Right lobe of liver (tissue), 6 donors: ENCODE measurements around the gene NAP1L1. TPM values are rescaled to one million over a fixed set of nuclear protein-coding genes. Genes with fewer than 3 reads are reported as not detected.

Experiments
- ATAC-seq, 4 donors: fragments of 200-7000 bp; cut with Tn5 transposase; one replicate each; pipeline ENCODE4 v1.9.1; 2020; ENCODE audit warnings: mild to moderate bottlenecking in 4 of 4, moderate library complexity in 4 of 4
- DNase-seq, 3 donors: peaks; one replicate each; pipeline ENCODE4 v3.0.0-alpha.2; 2020
- H3K27ac ChIP-seq, 3 donors: fragments of 200-600 bp; one replicate each; pipeline ENCODE4 v1.8.0; 2022
- H3K27me3 ChIP-seq, 2 donors: fragments of 200-600 bp; one replicate each; pipeline ENCODE4 v1.8.0; 2022
- H3K36me3 ChIP-seq, 4 donors: fragments of 200-600 bp; sonication (generic) in 1 of 4; one replicate each; pipeline versions ENCODE4 v1.5.1 to v1.8.0; 2017 to 2022; ENCODE audit warnings: control low read depth in 1 of 4
- H3K4me1 ChIP-seq, 4 donors: fragments of 200-600 bp; sonication (generic) in 1 of 4; one replicate each; pipeline versions ENCODE4 v1.5.1 to v1.8.0; 2017 to 2022; ENCODE audit warnings: control low read depth in 1 of 4
- H3K4me3 ChIP-seq, 3 donors: fragments of 200-600 bp; one replicate each; pipeline ENCODE4 v1.8.0; 2022
- H3K9me3 ChIP-seq, 4 donors: fragments of 200-600 bp; sonication (generic) in 1 of 4; one replicate each; pipeline versions ENCODE4 v1.5.1 to v1.8.0; 2017 to 2022; ENCODE audit warnings: control low read depth in 1 of 4
- CTCF ChIP-seq, 4 donors: fragments of 200-600 bp in 3 of 4; fragments of 450-650 bp in 1 of 4; IDR thresholded peaks; one replicate each; pipeline versions ENCODE4 v1.5.1 to v1.8.0; 2016 to 2022; ENCODE audit warnings: antibody characterized with exemption in 4 of 4, mild to moderate bottlenecking in 2 of 4
- POLR2A ChIP-seq: fragments of 450-650 bp; IDR thresholded peaks from one replicate; pipeline ENCODE4 v1.6.1; 2017; ENCODE audit warnings: antibody characterized with exemption, mild to moderate bottlenecking
- WGBS: methylation state at CpG from one replicate; pipeline ENCODE4 v1.1.6; 2018; ENCODE audit warnings: low coverage, low lambda C conversion rate; ENCODE audit not compliant: insufficient coverage; ENCODE audit errors: missing lambda C conversion rate; 5-methylcytosine and 5-hydroxymethylcytosine counted together
- intact Hi-C, 2 donors: fragments of 100-400 bp; cut with DNase I; formaldehyde crosslinking; loops; one replicate each; pipeline versions ENCODE4 v1.11.2 to v1.14.1; 2022
- total RNA-seq, 6 experiments: library from RNA; depleted of rRNA in 2 of 6; stranded (reverse); fragments of >200 nt in 2 of 6; fragmentation: NEBNext Ultra II Directional in 3 of 6; extraction: Animal tissue kit (Norgen Biotek cat#: 25700) in 3 of 6; gene quantifications; one replicate each; pipeline versions ENCODE4 v1.1.0 to v1.2.4, GENCODE V29; 2016 to 2023
- donor health status: DM: no; HTN: yes; CAD: no.
- donor health status: DM: no; HTN: no; CAD: no.
- donor health status: DM: no; HTN: no; CAD: no.
- donor health status: DM: no; HTN: yes; CAD: no.
- donor health status: DM: no; HTN: yes; CAD: no.

Gene NAP1L1
- total RNA-seq, 6 experiments from 2014 or later: 61.9 to 99.1 (median 81.5) TPM

GRCh38 chr12:76111209-76111749 lies 26.8 kb upstream of the NAP1L1 start:
- 15% methylated on average over 1 of the region's 1 CpG for WGBS
- Histone ChIP-seq H3K9me3 (no peaks in the 10 kb centered on the region), H3K27me3 (no peaks in the 10 kb centered on the region), H3K27ac (no peak overlapping the region), H3K36me3 (no peaks in the 10 kb centered on the region), H3K4me1 (no peaks in the 10 kb centered on the region), H3K4me3 (no peak overlapping the region)
- TF ChIP-seq CTCF (IDR thresholded peaks at IDR 0.05): no peak
- no peak for TF ChIP-seq POLR2A
- intact Hi-C loops: no loop called here
- DNase-seq: no peak
- ATAC-seq: no peak

- H3K4me3 ChIP-seq: no peak overlapping the region
- ATAC-seq (no peak), DNase-seq (no peak)
- H3K27me3 ChIP-seq: no peaks in the 10 kb centered on the region
- H3K36me3 ChIP-seq: no peaks in the 10 kb centered on the region
- no peaks in the 10 kb centered on the region for H3K9me3 ChIP-seq
- TF ChIP-seq CTCF (IDR thresholded peaks at IDR 0.05): no peak
- no peak for TF ChIP-seq POLR2A
- H3K4me1 ChIP-seq: no peaks in the 10 kb centered on the region
- intact Hi-C loops: no loop called here
- 56% methylated on average over 4 of the region's 4 CpGs for WGBS
- no peak overlapping the region for H3K27ac ChIP-seq
Observed at GRCh38 chr12:76109879-76110278, 25.4 kb upstream of the NAP1L1 start.

GRCh38 chr12:76108356-76108755 lies 23.9 kb upstream of the NAP1L1 start:
- H3K27me3 ChIP-seq: no peaks in the 10 kb centered on the region
- no peak overlapping the region for H3K27ac ChIP-seq
- H3K4me1 ChIP-seq: no peaks in the 10 kb centered on the region
- intact Hi-C loops: no loop called here
- no peak for TF ChIP-seq CTCF (IDR thresholded peaks at IDR 0.05)
- TF ChIP-seq POLR2A: no peak
- WGBS: no CpG with 5 or more reads among the region's 3 CpGs
- no peak overlapping the region for H3K4me3 ChIP-seq
- H3K36me3 ChIP-seq: no peaks in the 10 kb centered on the region
- ATAC-seq (no peak), DNase-seq (no peak)
- no peaks in the 10 kb centered on the region for H3K9me3 ChIP-seq

GRCh38 chr12:76106631-76107030 lies 22.1 kb upstream of the NAP1L1 start:
- WGBS: 64% methylated on average over 3 of the region's 3 CpGs
- H3K27me3 ChIP-seq: no peaks in the 10 kb centered on the region
- no peak for ATAC-seq
- DNase-seq: no peak
- H3K36me3 ChIP-seq: no peaks in the 10 kb centered on the region
- TF ChIP-seq CTCF (IDR thresholded peaks at IDR 0.05) (no peak), POLR2A (no peak)
- no peaks in the 10 kb centered on the region for H3K4me1 ChIP-seq
- intact Hi-C loops: no loop called here
- no peak overlapping the region for H3K27ac ChIP-seq
- no peak overlapping the region for H3K4me3 ChIP-seq
- H3K9me3 ChIP-seq: no peaks in the 10 kb centered on the region

- DNase-seq (no peak), ATAC-seq (no peak)
- Histone ChIP-seq H3K27me3 (no peaks in the 10 kb centered on the region), H3K4me1 (no peaks in the 10 kb centered on the region), H3K9me3 (no peaks in the 10 kb centered on the region), H3K4me3 (no peak overlapping the region), H3K36me3 (no peaks in the 10 kb centered on the region), H3K27ac (no peak overlapping the region)
- 100% methylated on average over 1 of the region's 1 CpG for WGBS
- intact Hi-C loops: no loop called here
- no peak for TF ChIP-seq CTCF (IDR thresholded peaks at IDR 0.05)
- no peak for TF ChIP-seq POLR2A
Observed at GRCh38 chr12:76103958-76104357, 19.5 kb upstream of the NAP1L1 start.
